Measurements from ENCODE around the gene BCL7A. TPM values are rescaled to one million over a fixed set of nuclear protein-coding genes. Genes with fewer than 3 reads are reported as not detected.

The BCL7A gene
- total RNA-seq, 1 experiment from 2014 or later, result 18.2 TPM

- no peak overlapping the region for H3K27ac ChIP-seq (ENCODE audit: insufficient read length, low read depth, low read length)
- H3K18ac ChIP-seq (ENCODE audit: insufficient read length, low read depth, low read length), result no peak overlapping the region
- H3K14ac ChIP-seq (ENCODE audit: insufficient read depth, low read length), result no peak overlapping the region
- TF ChIP-seq, protein P1, sequence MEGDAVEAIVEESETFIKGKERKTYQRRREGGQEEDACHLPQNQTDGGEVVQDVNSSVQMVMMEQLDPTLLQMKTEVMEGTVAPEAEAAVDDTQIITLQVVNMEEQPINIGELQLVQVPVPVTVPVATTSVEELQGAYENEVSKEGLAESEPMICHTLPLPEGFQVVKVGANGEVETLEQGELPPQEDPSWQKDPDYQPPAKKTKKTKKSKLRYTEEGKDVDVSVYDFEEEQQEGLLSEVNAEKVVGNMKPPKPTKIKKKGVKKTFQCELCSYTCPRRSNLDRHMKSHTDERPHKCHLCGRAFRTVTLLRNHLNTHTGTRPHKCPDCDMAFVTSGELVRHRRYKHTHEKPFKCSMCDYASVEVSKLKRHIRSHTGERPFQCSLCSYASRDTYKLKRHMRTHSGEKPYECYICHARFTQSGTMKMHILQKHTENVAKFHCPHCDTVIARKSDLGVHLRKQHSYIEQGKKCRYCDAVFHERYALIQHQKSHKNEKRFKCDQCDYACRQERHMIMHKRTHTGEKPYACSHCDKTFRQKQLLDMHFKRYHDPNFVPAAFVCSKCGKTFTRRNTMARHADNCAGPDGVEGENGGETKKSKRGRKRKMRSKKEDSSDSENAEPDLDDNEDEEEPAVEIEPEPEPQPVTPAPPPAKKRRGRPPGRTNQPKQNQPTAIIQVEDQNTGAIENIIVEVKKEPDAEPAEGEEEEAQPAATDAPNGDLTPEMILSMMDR (conservative IDR thresholded peaks at IDR 0.05), result no peak
- H3K79me1 ChIP-seq (ENCODE audit: insufficient read depth, low read depth, low read length, poor library complexity, severe bottlenecking), result no peaks in the 10 kb centered on the region
- no peak overlapping the region for H3K23ac ChIP-seq (ENCODE audit: insufficient read length, low read depth, low read length)
- H4K20me1 ChIP-seq (ENCODE audit: control insufficient read depth, insufficient read depth, insufficient read length), result no peaks in the 10 kb centered on the region
- no CpG with 5 or more reads among the region's 4 CpGs for WGBS (ENCODE audit: extremely low coverage, insufficient read length, low lambda C conversion rate)
- H3K4me2 ChIP-seq (ENCODE audit: insufficient read depth, insufficient read length, low read length), result no peak overlapping the region
- H3K27ac Mint-ChIP-seq, result no peak overlapping the region
- H2AK5ac ChIP-seq (ENCODE audit: insufficient read length, low read length), result no peak overlapping the region
- H3K9me3 Mint-ChIP-seq, result no peaks in the 10 kb centered on the region
- peaks cover 0 to 2% of the 10 kb centered on the region in 2 experiments; a peak in 1 of 4 replicates for H3K4me1 Mint-ChIP-seq
- no peak overlapping the region for H4K91ac ChIP-seq (ENCODE audit: insufficient read length, low read depth, low read length)
- H3K23me2 ChIP-seq (ENCODE audit: insufficient read length, low read depth, low read length, poor library complexity, severe bottlenecking), result no peaks in the 10 kb centered on the region
- H3K4me3 Mint-ChIP-seq, result no peak overlapping the region
- H2AFZ ChIP-seq (ENCODE audit: low read length), result no peak overlapping the region
- H2BK20ac ChIP-seq (ENCODE audit: low read depth, low read length, poor library complexity, severe bottlenecking), result no peak overlapping the region
- H3K4ac ChIP-seq (ENCODE audit: low read depth, low read length), result no peak overlapping the region
- no peak overlapping the region for H2BK120ac ChIP-seq (ENCODE audit: low read depth, low read length, poor library complexity, severe bottlenecking)
- no peaks in the 10 kb centered on the region for H3K27me3 Mint-ChIP-seq (ENCODE audit: low read depth)
- no peaks in the 10 kb centered on the region for H3K9me3 ChIP-seq (ENCODE audit: control insufficient read depth, low read depth, low read length)
- no peak overlapping the region for H4K8ac ChIP-seq (replicated peaks; ENCODE audit: insufficient read length, low read depth, low read length)
- no peak overlapping the region for H3T11ph ChIP-seq (ENCODE audit: low read length)
- no peak overlapping the region for H4K5ac ChIP-seq (ENCODE audit: insufficient read length, low read depth, low read length)
- no peaks in the 10 kb centered on the region for H3K79me2 ChIP-seq (ENCODE audit: insufficient read depth, low read length)
- no peak overlapping the region for H2BK15ac ChIP-seq (ENCODE audit: low read depth, low read length)
- no peaks in the 10 kb centered on the region for H3K4me1 ChIP-seq (ENCODE audit: insufficient read depth, low read length)
- H3K36me3 Mint-ChIP-seq (ENCODE audit: insufficient read depth in 1 of 3, low read depth in 3 of 3), result 0 out of 7 replicates have a peak, but pooled peaks cover 0 to 2% (median 0%) of the 10 kb centered on the region in 3 experiments
- H2BK12ac ChIP-seq (ENCODE audit: insufficient read length, low read depth, low read length), result no peak overlapping the region
- H3K27me3 ChIP-seq (ENCODE audit: insufficient read depth, low read length), result no peaks in the 10 kb centered on the region
- DNase-seq, result no peak
- H3K56ac ChIP-seq (ENCODE audit: insufficient read length, low read depth, low read length), result no peak overlapping the region
- no peak overlapping the region for H2BK5ac ChIP-seq (ENCODE audit: insufficient read length, low read length)
- no peak overlapping the region for H3K9ac ChIP-seq (ENCODE audit: extremely low read depth, insufficient read length, low read length)
These were observed 8.5 kb upstream of the BCL7A start for GRCh38 chr12:122013136-122013535.

Data from H9 (cell line).